Measurements from ENCODE around the gene TRABD2B.

TRABD2B gene

DNA sequence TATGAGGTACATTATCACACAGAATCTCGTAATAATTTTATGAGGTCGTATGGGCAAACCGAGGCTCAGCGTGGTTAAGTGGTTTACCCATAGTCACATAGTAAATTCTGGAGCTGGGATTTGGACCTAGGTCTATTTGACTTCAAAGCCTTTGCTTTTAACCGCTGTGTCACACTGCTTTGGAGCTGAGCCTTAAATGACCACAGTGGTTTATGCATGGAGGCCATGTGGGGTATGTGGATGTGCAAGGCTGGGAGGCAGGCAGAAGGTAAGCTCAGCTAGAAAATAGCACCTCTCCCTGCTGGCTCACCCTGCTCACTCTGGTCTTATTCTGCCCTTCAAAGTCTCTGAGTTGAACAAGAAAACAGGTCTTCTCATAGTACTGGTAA is 269.5 kb downstream of the TRABD2B start:
- in situ Hi-C loops (cut with HindIII; ENCODE audit: low sequenced_read_pairs), result no loop called here
- TF ChIP-seq CTCF (IDR thresholded peaks at IDR 0.05; ENCODE audit: low read depth, low read length), result no peak
- H3K4me3 ChIP-seq (ENCODE audit: low read depth, low read length), result no peak overlapping the region
- DNase-seq (ENCODE audit: low read depth, low spot score), result no peak

DNA sequence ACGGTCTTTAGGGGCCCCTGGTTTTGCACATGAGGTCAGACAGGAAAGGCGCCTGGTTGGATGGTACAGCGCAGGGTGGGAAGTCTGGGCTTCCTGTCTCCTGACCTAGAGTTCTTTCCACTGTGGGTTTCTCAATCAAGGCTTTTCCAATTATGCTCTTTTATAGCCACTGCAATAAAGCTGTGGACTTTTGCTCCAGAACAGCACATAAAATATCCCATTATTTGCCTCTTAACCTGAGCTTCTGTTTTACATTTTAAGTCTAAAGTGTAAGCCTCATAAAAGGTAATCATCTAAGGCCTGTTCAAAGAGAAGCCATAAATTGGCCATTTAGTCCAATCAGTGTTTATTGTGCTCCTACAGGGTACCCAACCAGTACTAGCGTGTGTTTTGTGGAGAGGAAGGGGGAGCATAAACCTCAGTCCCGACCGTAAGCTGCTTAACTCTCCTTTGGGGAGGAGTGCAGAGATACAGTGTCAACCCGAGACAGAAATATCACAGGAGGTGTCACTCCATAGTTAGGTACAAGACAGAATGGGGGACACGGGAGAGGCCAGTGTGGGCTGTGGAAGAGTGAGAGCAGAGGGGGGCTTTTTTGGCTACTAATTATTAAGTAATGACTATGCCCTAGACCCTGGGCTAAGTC is 270.0 kb downstream of the TRABD2B start:
- in situ Hi-C loops (cut with HindIII; ENCODE audit: low sequenced_read_pairs), result no loop called here
- DNase-seq (ENCODE audit: low read depth, low spot score), result no peak
- no peak overlapping the region for H3K4me3 ChIP-seq (ENCODE audit: low read depth, low read length)
- no peak for TF ChIP-seq CTCF (IDR thresholded peaks at IDR 0.05; ENCODE audit: low read depth, low read length)

- no peak overlapping the region for H3K4me3 ChIP-seq (ENCODE audit: low read depth, low read length)
- peak; percentile 70 for DNase-seq (ENCODE audit: low read depth, low spot score)
- in situ Hi-C loops (cut with HindIII; ENCODE audit: low sequenced_read_pairs), result no loop called here
- peak; percentile 94 for TF ChIP-seq CTCF (IDR thresholded peaks at IDR 0.05; ENCODE audit: low read depth, low read length)
Measured at GRCh38 chr1:47725992-47726855, 271.0 kb downstream of the TRABD2B start.

- no peak for DNase-seq (ENCODE audit: low read depth, low spot score)
- no peak for TF ChIP-seq CTCF (IDR thresholded peaks at IDR 0.05; ENCODE audit: low read depth, low read length)
- no peak overlapping the region for H3K4me3 ChIP-seq (ENCODE audit: low read depth, low read length)
- in situ Hi-C loops (cut with HindIII; ENCODE audit: low sequenced_read_pairs), result no loop called here
Measured at GRCh38 chr1:47725511-47725991, 271.6 kb downstream of the TRABD2B start.

- no peak overlapping the region for H3K4me3 ChIP-seq (ENCODE audit: low read depth, low read length)
- no peak for TF ChIP-seq CTCF (IDR thresholded peaks at IDR 0.05; ENCODE audit: low read depth, low read length)
- in situ Hi-C loops (cut with HindIII; ENCODE audit: low sequenced_read_pairs), result no loop called here
- DNase-seq (ENCODE audit: low read depth, low spot score), result no peak
Measured at GRCh38 chr1:47725000-47725473, 272.1 kb downstream of the TRABD2B start.

DNA sequence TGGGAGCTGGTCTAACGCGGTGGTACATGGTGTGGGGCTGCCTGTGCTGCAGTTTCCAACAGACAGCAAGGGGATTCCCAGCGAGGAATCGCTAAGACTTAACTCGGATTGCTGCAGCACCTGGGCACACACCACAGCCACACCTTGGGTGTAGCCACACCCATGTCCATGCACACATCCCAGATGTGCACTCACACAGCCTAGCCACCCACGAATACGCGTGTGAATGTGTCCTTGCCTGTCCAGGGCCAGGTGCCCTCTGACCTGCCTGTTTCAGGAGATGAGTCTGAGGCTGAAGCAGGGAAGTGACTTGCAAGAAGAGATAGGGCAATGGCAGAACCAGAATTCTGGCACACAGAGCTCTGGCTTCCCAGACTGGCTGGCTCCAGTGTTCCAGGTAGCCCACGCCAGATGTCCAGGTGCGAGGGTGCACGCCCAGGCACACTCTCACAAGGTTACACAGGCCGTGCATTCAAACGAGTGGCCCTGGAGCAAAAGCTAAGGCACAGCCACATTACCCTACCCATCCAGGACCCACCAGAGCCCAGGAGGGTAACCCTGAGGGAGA is 272.7 kb downstream of the TRABD2B start:
- DNase-seq (ENCODE audit: low read depth, low spot score), result no peak
- H3K4me3 ChIP-seq (ENCODE audit: low read depth, low read length), result no peak overlapping the region
- no peak for TF ChIP-seq CTCF (IDR thresholded peaks at IDR 0.05; ENCODE audit: low read depth, low read length)
- in situ Hi-C loops (cut with HindIII; ENCODE audit: low sequenced_read_pairs), result no loop called here

Measured in astrocyte of the spinal cord (primary cell).